ENCODE results near the gene PEX5.
"Not testable (repeated sequence)": the region's sequence is repeated elsewhere in the genome, so short reads cannot be mapped to it uniquely, and the experiment has no call there.

PEX5 gene

GRCh38 chr12:7162691-7163114, 26.8 kb upstream of the PEX5 start:
- Histone ChIP-seq H3K27ac (ENCODE audit: low read length) (no peak overlapping the region), H3K36me3 (ENCODE audit: control insufficient read depth, low read depth, low read length) (no peaks in the 10 kb centered on the region), H3K9ac (ENCODE audit: low read length) (no peak overlapping the region), H3K9me3 (ENCODE audit: control insufficient read depth, low read depth, low read length) (peaks cover 13% of the 10 kb centered on the region), H3K27me3 (ENCODE audit: control insufficient read depth, insufficient read depth, low read length) (peaks cover 11% of the 10 kb centered on the region), H3K4me3 (ENCODE audit: low read length) (no peak overlapping the region), H3K4me1 (ENCODE audit: control insufficient read depth, low read depth, low read length) (peaks cover 3% of the 10 kb centered on the region)

DNA sequence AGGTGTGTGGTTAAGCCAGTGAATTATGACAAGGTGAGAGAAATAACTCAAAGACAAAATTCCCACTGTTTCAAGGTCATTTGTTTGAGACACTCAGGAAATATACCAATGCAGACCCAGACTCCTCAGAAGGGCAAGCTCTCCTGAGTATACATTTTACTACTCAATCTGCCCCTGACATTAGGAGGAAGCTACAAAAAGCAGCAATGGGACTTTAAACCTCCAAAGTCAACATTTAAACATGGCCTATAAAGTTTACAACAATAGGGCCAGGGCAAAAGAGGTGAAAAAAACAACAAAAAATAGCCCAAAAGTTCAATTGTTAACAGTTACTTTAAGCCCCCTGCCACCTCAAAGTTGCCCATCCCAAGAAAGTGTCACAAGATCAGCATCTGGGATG, 19.5 kb upstream of the PEX5 start:
- Histone ChIP-seq H3K36me3 (ENCODE audit: control insufficient read depth, low read depth, low read length) (no peaks in the 10 kb centered on the region), H3K9me3 (ENCODE audit: control insufficient read depth, low read depth, low read length) (peaks cover 43% of the 10 kb centered on the region)

GRCh38 chr12:7171854-7172253, 17.6 kb upstream of the PEX5 start:
- no peaks in the 10 kb centered on the region for H3K4me1 ChIP-seq (ENCODE audit: control insufficient read depth, low read depth, low read length)
- no peaks in the 10 kb centered on the region for H3K27me3 ChIP-seq (ENCODE audit: control insufficient read depth, insufficient read depth, low read length)
- no peak overlapping the region for H3K4me3 ChIP-seq (ENCODE audit: low read length)
- H3K36me3 ChIP-seq (ENCODE audit: control insufficient read depth, low read depth, low read length) = no peaks in the 10 kb centered on the region
- no peak overlapping the region for H3K9ac ChIP-seq (ENCODE audit: low read length)
- H3K9me3 ChIP-seq (ENCODE audit: control insufficient read depth, low read depth, low read length) = peaks cover 44% of the 10 kb centered on the region
- no peak overlapping the region for H3K27ac ChIP-seq (ENCODE audit: low read length)

More for the DNA sequence above, 19.5 kb upstream of the PEX5 start:
- H3K4me1 ChIP-seq (ENCODE audit: control insufficient read depth, low read depth, low read length) = no peaks in the 10 kb centered on the region
- no peak overlapping the region for H3K27ac ChIP-seq (ENCODE audit: low read length)
- H3K9ac ChIP-seq (ENCODE audit: low read length) = no peak overlapping the region
- no peak overlapping the region for H3K4me3 ChIP-seq (ENCODE audit: low read length)
- H3K27me3 ChIP-seq (ENCODE audit: control insufficient read depth, insufficient read depth, low read length) = no peaks in the 10 kb centered on the region

- Histone ChIP-seq H3K9ac (ENCODE audit: low read length) (no peak overlapping the region), H3K27ac (ENCODE audit: low read length) (no peak overlapping the region), H3K36me3 (ENCODE audit: control insufficient read depth, low read depth, low read length) (no peaks in the 10 kb centered on the region), H3K4me1 (ENCODE audit: control insufficient read depth, low read depth, low read length) (no peaks in the 10 kb centered on the region), H3K9me3 (ENCODE audit: control insufficient read depth, low read depth, low read length) (peaks cover 20% of the 10 kb centered on the region), H3K4me3 (ENCODE audit: low read length) (no peak overlapping the region), H3K27me3 (ENCODE audit: control insufficient read depth, insufficient read depth, low read length) (no peaks in the 10 kb centered on the region)
Observed at GRCh38 chr12:7175493-7175892, 14.0 kb upstream of the PEX5 start.

- Histone ChIP-seq H3K36me3 (ENCODE audit: control insufficient read depth, low read depth, low read length) (no peaks in the 10 kb centered on the region), H3K4me3 (ENCODE audit: low read length) (no peak overlapping the region), H3K9me3 (ENCODE audit: control insufficient read depth, low read depth, low read length) (peaks cover 18% of the 10 kb centered on the region), H3K27ac (ENCODE audit: low read length) (no peak overlapping the region), H3K4me1 (ENCODE audit: control insufficient read depth, low read depth, low read length) (no peaks in the 10 kb centered on the region), H3K27me3 (ENCODE audit: control insufficient read depth, insufficient read depth, low read length) (no peaks in the 10 kb centered on the region), H3K9ac (ENCODE audit: low read length) (no peak overlapping the region)
Observed at GRCh38 chr12:7176595-7176994, 12.9 kb upstream of the PEX5 start.

GRCh38 chr12:7178481-7178880, 11.0 kb upstream of the PEX5 start:
- no peaks in the 10 kb centered on the region for H3K36me3 ChIP-seq (ENCODE audit: control insufficient read depth, low read depth, low read length)
- no peak overlapping the region for H3K27ac ChIP-seq (ENCODE audit: low read length)
- H3K27me3 ChIP-seq (ENCODE audit: control insufficient read depth, insufficient read depth, low read length) = no peaks in the 10 kb centered on the region
- no peak overlapping the region for H3K4me3 ChIP-seq (ENCODE audit: low read length)
- H3K9ac ChIP-seq (ENCODE audit: low read length) = no peak overlapping the region
- peaks cover 4% of the 10 kb centered on the region for H3K9me3 ChIP-seq (ENCODE audit: control insufficient read depth, low read depth, low read length)
- H3K4me1 ChIP-seq (ENCODE audit: control insufficient read depth, low read depth, low read length) = no peaks in the 10 kb centered on the region

DNA sequence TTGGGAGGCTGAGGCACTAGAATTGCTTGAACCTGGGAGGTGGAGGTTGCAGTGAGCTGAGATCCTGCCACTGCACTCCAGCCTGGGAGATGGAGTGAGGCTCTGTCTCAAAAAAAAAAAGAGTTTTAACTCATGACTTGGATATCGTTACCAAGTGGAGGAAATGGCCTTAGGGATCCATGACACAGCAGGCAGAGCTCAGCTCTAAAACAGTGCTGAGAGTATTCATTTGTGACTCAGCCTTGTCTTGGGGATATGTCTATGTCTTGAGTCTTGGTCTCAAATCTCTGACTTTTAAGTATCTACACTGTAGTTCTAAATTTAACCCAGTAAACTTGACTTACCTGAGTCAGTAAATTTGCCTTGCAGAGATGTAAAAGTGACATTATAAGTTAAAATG, 8.8 kb upstream of the PEX5 start:
- peaks cover 4% of the 10 kb centered on the region for H3K9me3 ChIP-seq (ENCODE audit: control insufficient read depth, low read depth, low read length)
- no peak overlapping the region for H3K4me3 ChIP-seq (ENCODE audit: low read length)
- no peaks in the 10 kb centered on the region for H3K4me1 ChIP-seq (ENCODE audit: control insufficient read depth, low read depth, low read length)
- no peaks in the 10 kb centered on the region for H3K27me3 ChIP-seq (ENCODE audit: control insufficient read depth, insufficient read depth, low read length)
- no peak overlapping the region for H3K27ac ChIP-seq (ENCODE audit: low read length)
- H3K36me3 ChIP-seq (ENCODE audit: control insufficient read depth, low read depth, low read length) = no peaks in the 10 kb centered on the region
- no peak overlapping the region for H3K9ac ChIP-seq (ENCODE audit: low read length)

GRCh38 chr12:7186058-7186457, 3.4 kb upstream of the PEX5 start:
- not testable (repeated sequence) for H3K9ac ChIP-seq (ENCODE audit: low read length); H3K4me3 ChIP-seq (ENCODE audit: low read length); H3K9me3 ChIP-seq (ENCODE audit: control insufficient read depth, low read depth, low read length); H3K36me3 ChIP-seq (ENCODE audit: control insufficient read depth, low read depth, low read length); H3K27me3 ChIP-seq (ENCODE audit: control insufficient read depth, insufficient read depth, low read length); H3K27ac ChIP-seq (ENCODE audit: low read length)
- H3K4me1 ChIP-seq (ENCODE audit: control insufficient read depth, low read depth, low read length) = peaks cover 15% of the 10 kb centered on the region

- no peak overlapping the region for H3K27ac ChIP-seq (ENCODE audit: low read length)
- H3K4me3 ChIP-seq (ENCODE audit: low read length) = peak overlapping the region; percentile 71
Observed at GRCh38 chr12:7188562-7189397, 706 bp upstream of the PEX5 start.

DNA sequence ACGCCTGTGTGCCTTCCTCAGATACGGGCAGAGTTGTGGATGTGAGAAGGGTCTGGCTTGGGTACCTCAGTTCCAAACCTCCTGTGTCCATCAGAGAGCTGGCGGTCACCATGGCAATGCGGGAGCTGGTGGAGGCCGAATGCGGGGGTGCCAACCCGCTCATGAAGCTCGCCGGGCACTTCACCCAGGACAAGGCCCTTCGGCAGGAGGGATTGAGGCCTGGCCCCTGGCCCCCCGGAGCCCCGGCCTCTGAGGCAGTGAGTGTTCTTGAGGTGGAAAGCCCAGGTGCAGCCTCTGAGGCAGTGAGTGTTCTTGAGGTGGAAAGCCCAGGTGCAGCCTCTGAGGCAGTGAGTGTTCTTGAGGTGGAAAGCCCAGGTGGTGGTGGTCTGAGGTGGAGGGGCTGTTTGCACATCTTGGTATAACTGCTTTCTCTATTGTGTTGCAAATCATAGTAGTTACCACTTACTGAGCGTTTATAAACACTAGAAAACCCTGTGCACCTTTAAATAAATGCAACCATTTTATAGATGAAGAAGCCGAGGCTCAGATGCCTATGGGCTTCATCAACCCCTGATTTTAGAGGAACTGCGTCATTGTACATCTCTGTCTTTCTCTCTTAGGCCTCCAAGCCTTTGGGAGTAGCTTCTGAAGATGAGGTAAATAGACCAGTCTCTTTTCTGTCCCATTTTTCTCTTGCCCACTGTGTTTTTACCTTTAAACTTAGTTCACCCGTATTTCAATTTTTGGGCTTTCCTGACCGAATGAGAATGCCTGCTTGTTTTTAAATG, 976 bp downstream of the PEX5 start:
- Histone ChIP-seq H3K27ac (ENCODE audit: low read length) (no peak overlapping the region), H3K9me3 (ENCODE audit: control insufficient read depth, low read depth, low read length) (no peaks in the 10 kb centered on the region), H3K27me3 (ENCODE audit: control insufficient read depth, insufficient read depth, low read length) (no peaks in the 10 kb centered on the region), H3K4me1 (ENCODE audit: control insufficient read depth, low read depth, low read length) (peaks cover 15% of the 10 kb centered on the region), H3K36me3 (ENCODE audit: control insufficient read depth, low read depth, low read length) (peaks cover 22% of the 10 kb centered on the region), H3K9ac (ENCODE audit: low read length) (peak overlapping the region; percentile 83), H3K4me3 (ENCODE audit: low read length) (peak overlapping the region; percentile 71)

More at GRCh38 chr12:7188562-7189397, 706 bp upstream of the PEX5 start:
- no peaks in the 10 kb centered on the region for H3K27me3 ChIP-seq (ENCODE audit: control insufficient read depth, insufficient read depth, low read length)
- H3K9me3 ChIP-seq (ENCODE audit: control insufficient read depth, low read depth, low read length) = no peaks in the 10 kb centered on the region
- peaks cover 20% of the 10 kb centered on the region for H3K36me3 ChIP-seq (ENCODE audit: control insufficient read depth, low read depth, low read length)
- H3K9ac ChIP-seq (ENCODE audit: low read length) = peak overlapping the region; percentile 83
- H3K4me1 ChIP-seq (ENCODE audit: control insufficient read depth, low read depth, low read length) = peaks cover 15% of the 10 kb centered on the region

DNA sequence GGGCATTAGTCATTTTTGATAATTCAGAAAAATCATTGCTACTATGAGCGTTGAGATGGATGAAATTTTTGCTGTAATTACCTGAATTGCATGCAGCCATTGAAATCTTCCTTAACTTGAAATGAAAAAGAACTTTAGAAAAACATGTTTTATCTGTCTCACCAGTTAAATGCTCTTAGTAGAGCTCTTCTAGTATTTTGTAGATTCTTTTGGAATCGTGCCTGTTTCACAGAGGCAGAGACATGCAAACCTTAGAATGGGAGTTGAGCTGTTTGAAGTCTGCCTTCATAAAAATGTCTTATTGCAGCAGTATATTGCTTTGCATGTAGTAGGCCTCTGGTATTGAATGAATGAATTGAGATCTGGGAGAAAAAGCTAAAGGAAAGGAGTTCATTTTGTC, 4.2 kb downstream of the PEX5 start:
- H3K36me3 ChIP-seq (ENCODE audit: control insufficient read depth, low read depth, low read length) = peaks cover 22% of the 10 kb centered on the region
- no peak overlapping the region for H3K27ac ChIP-seq (ENCODE audit: low read length)
- no peak overlapping the region for H3K4me3 ChIP-seq (ENCODE audit: low read length)
- H3K4me1 ChIP-seq (ENCODE audit: control insufficient read depth, low read depth, low read length) = peaks cover 10% of the 10 kb centered on the region
- H3K9ac ChIP-seq (ENCODE audit: low read length) = no peak overlapping the region
- no peaks in the 10 kb centered on the region for H3K9me3 ChIP-seq (ENCODE audit: control insufficient read depth, low read depth, low read length)
- no peaks in the 10 kb centered on the region for H3K27me3 ChIP-seq (ENCODE audit: control insufficient read depth, insufficient read depth, low read length)
